ENCODE results near the gene PLPPR3. TPM values are rescaled to one million over a fixed set of nuclear protein-coding genes. Genes with fewer than 3 reads are reported as not detected.

Gene PLPPR3
- total RNA-seq, 1 experiment from 2014 or later = not detected

GRCh38 chr19:816500-816857 is 5.3 kb downstream of the PLPPR3 start:
- Mint-ChIP-seq H3K27ac (ENCODE audit: low read depth, unreplicated experiment) (no peak overlapping the region), H3K27me3 (ENCODE audit: insufficient read depth, unreplicated experiment) (no peaks in the 10 kb centered on the region), H3K36me3 (ENCODE audit: insufficient read depth, unreplicated experiment) (peaks cover 39% of the 10 kb centered on the region), H3K4me1 (ENCODE audit: insufficient read depth, unreplicated experiment) (peaks cover 12% of the 10 kb centered on the region), H3K9me3 (ENCODE audit: unreplicated experiment) (peaks cover 9% of the 10 kb centered on the region), H3K4me3 (ENCODE audit: unreplicated experiment) (no peak overlapping the region)
- no peak for TF ChIP-seq CTCF (IDR thresholded peaks at IDR 0.05; ENCODE audit: unreplicated experiment)
- CTCF ChIA-PET = no interaction called here
- DNase-seq (ENCODE audit: unreplicated experiment) = no peak
- POLR2A ChIA-PET = no interaction called here
- no TSS peak for BruUV-seq (replicated peaks)
- intact Hi-C loops (cut with micrococcal nuclease) = no loop called here

GRCh38 chr19:815775-816499 is 5.8 kb downstream of the PLPPR3 start:
- H3K27ac Mint-ChIP-seq (ENCODE audit: low read depth, unreplicated experiment) = no peak overlapping the region
- H3K4me1 Mint-ChIP-seq (ENCODE audit: insufficient read depth, unreplicated experiment) = peaks cover 12% of the 10 kb centered on the region
- peaks cover 44% of the 10 kb centered on the region for H3K36me3 Mint-ChIP-seq (ENCODE audit: insufficient read depth, unreplicated experiment)
- DNase-seq (ENCODE audit: unreplicated experiment) = no peak
- BruUV-seq (replicated peaks) = no TSS peak
- H3K27me3 Mint-ChIP-seq (ENCODE audit: insufficient read depth, unreplicated experiment) = no peaks in the 10 kb centered on the region
- ChIA-PET POLR2A (interaction anchor here (0.7 kb wide), 1 partner anchor 9 kb away, joined by 3 read pairs; no protein-coding TSS in a partner anchor), CTCF (no interaction called here)
- H3K9me3 Mint-ChIP-seq (ENCODE audit: unreplicated experiment) = peaks cover 9% of the 10 kb centered on the region
- TF ChIP-seq CTCF (IDR thresholded peaks at IDR 0.05; ENCODE audit: unreplicated experiment) = no peak
- intact Hi-C loops (cut with micrococcal nuclease) = no loop called here
- H3K4me3 Mint-ChIP-seq (ENCODE audit: unreplicated experiment) = no peak overlapping the region

GRCh38 chr19:815079-815774 is 6.5 kb downstream of the PLPPR3 start:
- ChIA-PET POLR2A (interaction anchor here (0.5 to 0.7 kb wide), 2 partner anchors 8 to 285 kb away, joined by 3 read pairs; no protein-coding TSS in a partner anchor), CTCF (no interaction called here)
- Mint-ChIP-seq H3K27ac (ENCODE audit: low read depth, unreplicated experiment) (no peak overlapping the region), H3K4me3 (ENCODE audit: unreplicated experiment) (no peak overlapping the region), H3K27me3 (ENCODE audit: insufficient read depth, unreplicated experiment) (no peaks in the 10 kb centered on the region), H3K4me1 (ENCODE audit: insufficient read depth, unreplicated experiment) (peaks cover 12% of the 10 kb centered on the region), H3K36me3 (ENCODE audit: insufficient read depth, unreplicated experiment) (peaks cover 51% of the 10 kb centered on the region), H3K9me3 (ENCODE audit: unreplicated experiment) (peaks cover 9% of the 10 kb centered on the region)
- intact Hi-C loops (cut with micrococcal nuclease) = no loop called here
- DNase-seq (ENCODE audit: unreplicated experiment) = no peak
- no TSS peak for BruUV-seq (replicated peaks)
- TF ChIP-seq CTCF (IDR thresholded peaks at IDR 0.05; ENCODE audit: unreplicated experiment) = no peak

- H3K27me3 Mint-ChIP-seq (ENCODE audit: insufficient read depth, unreplicated experiment) = no peaks in the 10 kb centered on the region
- H3K36me3 Mint-ChIP-seq (ENCODE audit: insufficient read depth, unreplicated experiment) = peaks cover 59% of the 10 kb centered on the region
- intact Hi-C loops (cut with micrococcal nuclease) = no loop called here
- POLR2A ChIA-PET = no interaction called here
- CTCF ChIA-PET = interaction anchor here (0.7 kb wide), 1 partner anchor 228 kb away, joined by 3 read pairs; no protein-coding TSS in a partner anchor
- no peak overlapping the region for H3K27ac Mint-ChIP-seq (ENCODE audit: low read depth, unreplicated experiment)
- H3K4me1 Mint-ChIP-seq (ENCODE audit: insufficient read depth, unreplicated experiment) = peaks cover 12% of the 10 kb centered on the region
- TF ChIP-seq CTCF (IDR thresholded peaks at IDR 0.05; ENCODE audit: unreplicated experiment) = no peak
- no peak for DNase-seq (ENCODE audit: unreplicated experiment)
- no TSS peak for BruUV-seq (replicated peaks)
- H3K4me3 Mint-ChIP-seq (ENCODE audit: unreplicated experiment) = no peak overlapping the region
- peaks cover 9% of the 10 kb centered on the region for H3K9me3 Mint-ChIP-seq (ENCODE audit: unreplicated experiment)
These were observed 7.3 kb downstream of the PLPPR3 start for GRCh38 chr19:814152-815078.
